Heart left ventricle (tissue), 16 donors: ENCODE data around the gene RANBP10. TPM values are rescaled to one million over a fixed set of nuclear protein-coding genes. Genes with fewer than 3 reads are reported as not detected.
"Not testable (repeated sequence)": the region's sequence is repeated elsewhere in the genome, so short reads cannot be mapped to it uniquely, and the experiment has no call there.

Experiments
- ATAC-seq, 4 donors: fragments of 200-7000 bp; cut with Tn5 transposase; one replicate each; pipeline ENCODE4 v1.9.1; 2020 to 2022; ENCODE audit warnings: moderate library complexity in 4 of 4, mild to moderate bottlenecking in 3 of 4, moderate number of reproducible peaks in 1 of 4
- DNase-seq, 5 donors: peaks; one replicate each; pipeline ENCODE4 v3.0.0-alpha.2; 2020
- H3K27ac ChIP-seq, 12 donors: fragments of 200-600 bp; sonication (generic) in 4 of 12; one replicate each; pipeline versions ENCODE4 v1.5.0 to v1.8.0; 2016 to 2022; ENCODE audit warnings: mild to moderate bottlenecking in 2 of 12
- H3K27me3 ChIP-seq, 9 donors: fragments of 200-600 bp; sonication (generic) in 2 of 9; one replicate each; pipeline versions ENCODE4 v1.5.1 to v1.8.0; 2016 to 2022; ENCODE audit warnings: mild to moderate bottlenecking in 3 of 9
- H3K36me3 ChIP-seq, 9 donors: fragments of 200-600 bp; sonication (generic) in 2 of 9; one replicate each; pipeline versions ENCODE4 v1.5.0 to v1.8.0; 2018 to 2022; ENCODE audit warnings: mild to moderate bottlenecking in 2 of 9
- H3K4me1 ChIP-seq, 12 donors: fragments of 200-600 bp; sonication (generic) in 4 of 12; one replicate each; pipeline versions ENCODE4 v1.5.0 to v1.8.0; 2016 to 2022; ENCODE audit warnings: mild to moderate bottlenecking in 3 of 12
- H3K4me3 ChIP-seq, 12 donors: fragments of 200-600 bp; sonication (generic) in 4 of 12; one replicate each; pipeline versions ENCODE4 v1.5.0 to v1.8.0; 2017 to 2022; ENCODE audit warnings: mild to moderate bottlenecking in 9 of 12, moderate library complexity in 4 of 12
- H3K9me3 ChIP-seq, 12 donors: fragments of 200-600 bp; sonication (generic) in 4 of 12; one replicate each; pipeline versions ENCODE4 v1.5.0 to v1.8.0; 2016 to 2022; ENCODE audit warnings: mild to moderate bottlenecking in 1 of 12
- CTCF ChIP-seq, 12 donors: fragments of 200-600 bp; sonication (generic) in 4 of 12; IDR thresholded peaks; one replicate each; pipeline versions ENCODE4 v1.5.0 to v1.8.0; 2018 to 2022; ENCODE audit warnings: antibody characterized with exemption in 12 of 12, mild to moderate bottlenecking in 5 of 12
- POLR2A ChIP-seq, 2 donors: fragments of 450-650 bp; IDR thresholded peaks; one replicate each; pipeline ENCODE4 v1.6.1; 2017; ENCODE audit warnings: antibody characterized with exemption in 2 of 2, mild to moderate bottlenecking in 2 of 2, moderate library complexity in 2 of 2
- WGBS, 4 donors: extraction: QIAGEN DNeasy Blood & Tissue Kit in 2 of 4; methylation state at CpG; one replicate each; pipeline versions ENCODE4 v1.1.5 to v1.1.7; 2013 to 2018; 5-methylcytosine and 5-hydroxymethylcytosine counted together
- intact Hi-C, 10 donors: fragments of 100-400 bp; cut with DNase I; formaldehyde crosslinking; loops; one replicate each; pipeline versions ENCODE4 v1.11.1 to v1.14.2; 2022
- polyA plus RNA-seq, 2 donors: library from polyadenylated mRNA; stranded (reverse); fragments of 200-250 nt; gene quantifications; one replicate each; pipeline ENCODE4 v1.2.3, GENCODE V29; 2013
- total RNA-seq, 9 donors: library from RNA; depleted of rRNA in 2 of 9; stranded (reverse); fragments of >200 nt in 2 of 9; fragmentation: NEBNext Ultra II Directional in 3 of 9; extraction: Animal tissue kit (Norgen Biotek cat#: 25700) in 3 of 9; gene quantifications; one replicate each; pipeline versions ENCODE4 v1.1.0 to v1.2.4, GENCODE V29; 2016 to 2023
- donor health status: ischemic (EF 13 %, LVEDD 7.1; RV severe dilation, severe dysfunction).
- donor health status: healthy with polysubstance abuse.
- donor health status: DM: no; HTN: yes; CAD: no.
- donor health status: DM: no; HTN: no; CAD: no.
- donor health status: ischemic (EF 25% LVEDD 6.9; RV normal size, moderate dysfunction).
- donor health status: ischemic (EF 25% LVEDD 5.7; RV mildly dilated, moderate dysfunction).
- donor health status: healthy.
- donor health status: DM: yes; HTN: yes; CAD: no.
- donor health status: ischemic (EF 35%, LVEDD 5.7; RV mildly dilated, moderate dysfunction).
- donor health status: nonischemic (EF 11% LVEDD 7.7; RV severe dilation, severe dysfunction).
- donor health status: DM: yes; HTN: yes; CAD: no.
- donor health status: PGD.
- donor health status: ischemic (EF 29% LVEDD 5.4; RV normal size, mild dysfunction).
- donor health status: nonischemic (EF 23%, LVEDD 6.1; RV moderate dilation, normal function).

The RANBP10 gene
- total and polyA plus RNA-seq, 11 donors: 5.6 to 19.7 (median 11.8) TPM

- no peak for ATAC-seq
- intact Hi-C loops: no loop called here
- no peak overlapping the region for H3K27ac ChIP-seq
- peaks cover 0 to 13% (median 2%) of the 10 kb centered on the region in 9 donors for H3K36me3 ChIP-seq
- DNase-seq: no peak
- peaks cover 0 to 8% (median 0%) of the 10 kb centered on the region in 12 donors for H3K9me3 ChIP-seq
- H3K27me3 ChIP-seq: no peaks in the 10 kb centered on the region
- 96 to 98% (median 97%) methylated on average over 7 of the region's 7 CpGs for WGBS, 4 donors
- TF ChIP-seq CTCF (IDR thresholded peaks at IDR 0.05) (no peak), POLR2A (IDR thresholded peaks at IDR 0.05) (no peak)
- no peak overlapping the region for H3K4me3 ChIP-seq
- peaks cover 0 to 13% (median 0%) of the 10 kb centered on the region in 12 donors for H3K4me1 ChIP-seq
Measured at GRCh38 chr16:67699265-67699664, 107.1 kb downstream of the RANBP10 start.

- peaks cover 0 to under 1% (median 0%) of the 10 kb centered on the region in 12 donors for H3K4me1 ChIP-seq
- WGBS, 4 donors: 80 to 95% (median 91%) methylated on average over 4 of the region's 4 CpGs
- H3K4me3 ChIP-seq: no peak overlapping the region
- peaks cover 0 to 8% (median 0%) of the 10 kb centered on the region in 12 donors for H3K9me3 ChIP-seq
- TF ChIP-seq POLR2A (IDR thresholded peaks at IDR 0.05): no peak
- no peak for TF ChIP-seq CTCF (IDR thresholded peaks at IDR 0.05)
- no peak for DNase-seq
- intact Hi-C loops: no loop called here
- ATAC-seq: no peak
- peaks cover 0 to 13% (median 2%) of the 10 kb centered on the region in 9 donors for H3K36me3 ChIP-seq
- H3K27me3 ChIP-seq: no peaks in the 10 kb centered on the region
- no peak overlapping the region for H3K27ac ChIP-seq
Measured at GRCh38 chr16:67697422-67698185, 108.8 kb downstream of the RANBP10 start.

- Histone ChIP-seq H3K4me3 (no peak overlapping the region), H3K4me1 (no peaks in the 10 kb centered on the region), H3K9me3 (peaks cover 0 to 8% (median 0%) of the 10 kb centered on the region in 12 donors), H3K27ac (no peak overlapping the region), H3K36me3 (peaks cover 0 to 13% (median 0%) of the 10 kb centered on the region in 9 donors), H3K27me3 (no peaks in the 10 kb centered on the region)
- 41 to 47% (median 44%) methylated on average over 2 of the region's 2 CpGs for WGBS, 4 donors
- TF ChIP-seq CTCF (IDR thresholded peaks at IDR 0.05): no peak
- no peak for TF ChIP-seq POLR2A (IDR thresholded peaks at IDR 0.05)
- DNase-seq: no peak
- ATAC-seq: peak in 3 of 4 donors; percentile 49 to 82 (median 74)
- intact Hi-C loops: no loop called here
Measured at GRCh38 chr16:67694611-67695010, 111.7 kb downstream of the RANBP10 start.

- H3K4me3 ChIP-seq, H3K4me1 ChIP-seq, H3K9me3 ChIP-seq, H3K27me3 ChIP-seq, H3K27ac ChIP-seq, intact Hi-C loops, DNase-seq, ATAC-seq: not testable (repeated sequence)
- H3K36me3 ChIP-seq: peaks cover 0 to 11% (median 0%) of the 10 kb centered on the region in 9 donors
- 94 to 96% (median 94%) methylated on average over 8 of the region's 8 CpGs for whole genome bisulfite sequencing, 4 donors
Measured at GRCh38 chr16:67693517-67694285, 112.7 kb downstream of the RANBP10 start.
